NK-92 (cell line): ENCODE results near the gene GCSH.

Experiments
- DNase-seq: peaks from one replicate; lab custom pipeline; 2025; ENCODE audit not compliant: unreplicated experiment; lab: John Stamatoyannopoulos, UW

Gene GCSH

DNA sequence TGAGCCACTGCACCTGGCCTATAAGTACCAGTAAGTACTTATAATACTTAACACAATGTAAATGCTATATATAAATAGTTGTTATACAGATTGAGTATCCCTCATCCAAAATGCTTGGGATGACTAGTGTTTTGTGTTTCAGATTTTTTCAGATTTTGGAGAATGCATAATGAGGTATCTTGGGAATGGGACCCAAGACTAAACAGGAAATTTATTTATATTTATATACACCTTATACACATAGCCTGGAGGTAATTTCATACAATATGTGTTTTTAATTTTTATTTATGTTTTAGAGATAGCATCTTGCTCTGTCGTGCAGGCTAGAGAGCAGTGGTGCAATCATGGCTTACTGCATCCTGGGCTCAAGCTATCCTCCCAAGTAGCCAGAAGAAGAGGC is 9.8 kb upstream of the GCSH start:
- no peak for DNase-seq

DNA sequence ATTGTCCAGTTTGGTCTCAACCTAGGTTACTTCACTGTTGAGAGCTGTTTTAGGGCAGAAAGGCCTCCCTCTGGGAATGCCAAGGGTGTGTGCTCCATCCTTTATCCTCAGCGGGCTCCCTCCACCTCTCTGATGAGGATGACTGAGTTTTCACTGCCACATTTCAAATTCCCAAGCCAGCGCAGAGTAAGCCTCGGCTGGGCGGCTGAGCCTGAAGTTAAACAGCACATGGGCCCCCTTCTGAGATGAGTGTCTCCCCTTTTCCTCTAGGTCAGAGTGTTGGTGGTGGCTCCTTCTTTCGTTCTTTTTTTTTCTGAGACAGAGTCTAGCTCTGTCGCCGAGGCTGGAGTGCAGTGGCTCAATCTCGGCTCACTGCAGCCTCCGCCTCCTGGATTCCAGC is 5.5 kb upstream of the GCSH start:
- DNase-seq: no peak

DNA sequence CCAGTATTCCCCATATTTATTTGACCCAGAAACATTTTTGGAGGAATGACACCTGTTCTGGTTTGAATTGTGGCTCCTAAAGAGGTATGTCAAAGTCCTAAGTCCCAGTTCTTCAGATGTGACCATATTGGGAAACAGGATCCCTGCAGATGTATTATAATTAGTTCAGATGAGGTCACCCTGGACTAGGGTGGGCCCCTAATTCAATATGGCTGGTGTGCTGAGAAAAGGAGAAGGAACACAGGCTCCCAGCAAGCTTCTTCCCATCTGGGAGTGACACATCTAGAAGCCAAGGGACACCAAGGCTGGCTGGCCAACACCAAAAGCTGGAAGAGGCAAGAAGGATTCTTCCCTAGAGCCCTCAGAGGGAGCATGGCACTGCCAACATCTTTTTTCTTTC is 3.8 kb upstream of the GCSH start:
- no peak for DNase-seq

DNA sequence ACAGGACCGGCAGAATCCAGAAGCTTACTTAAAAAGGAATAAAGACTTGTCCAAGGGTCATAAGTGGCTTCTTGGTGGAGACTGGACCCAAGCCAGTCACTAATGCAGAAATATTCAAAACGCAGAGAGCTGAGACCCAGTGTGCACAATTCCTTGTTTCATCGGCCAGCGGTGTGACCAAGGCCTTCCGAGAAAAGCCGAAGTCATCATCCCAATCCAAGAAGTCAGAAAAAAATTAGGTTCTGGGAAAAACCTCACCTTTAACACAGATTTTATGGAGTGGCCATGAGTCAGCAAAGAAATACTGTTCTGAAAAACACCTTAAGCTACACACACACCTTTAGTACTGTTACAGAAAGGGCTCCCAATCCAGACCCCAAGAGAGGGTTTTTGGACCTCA is 1.0 kb upstream of the GCSH start:
- no peak for DNase-seq

DNA sequence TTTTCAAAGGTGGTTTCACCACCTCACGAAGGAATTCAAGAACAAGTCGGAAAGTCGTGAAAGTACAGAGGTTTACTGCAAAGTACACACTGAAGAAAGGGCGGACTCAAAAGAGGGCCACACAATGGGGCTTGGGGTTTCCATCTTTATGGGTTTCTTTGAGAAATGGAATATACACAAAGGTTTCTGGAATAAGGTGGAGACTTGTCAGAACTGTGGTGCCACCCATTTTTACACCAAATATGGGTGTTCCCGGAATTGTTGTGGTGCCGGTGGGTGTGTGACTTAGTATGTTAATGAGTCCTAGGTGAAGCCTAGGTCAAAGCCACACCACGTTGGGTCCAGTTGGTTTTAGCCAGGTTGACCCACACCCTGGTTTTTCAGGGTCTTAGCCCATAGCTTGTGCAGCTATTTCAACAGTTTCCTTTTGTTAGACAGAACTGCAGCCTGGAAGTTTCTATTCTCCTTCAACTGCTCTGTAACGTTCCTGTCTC is 567 bp upstream of the GCSH start:
- no peak for DNase-seq

DNA sequence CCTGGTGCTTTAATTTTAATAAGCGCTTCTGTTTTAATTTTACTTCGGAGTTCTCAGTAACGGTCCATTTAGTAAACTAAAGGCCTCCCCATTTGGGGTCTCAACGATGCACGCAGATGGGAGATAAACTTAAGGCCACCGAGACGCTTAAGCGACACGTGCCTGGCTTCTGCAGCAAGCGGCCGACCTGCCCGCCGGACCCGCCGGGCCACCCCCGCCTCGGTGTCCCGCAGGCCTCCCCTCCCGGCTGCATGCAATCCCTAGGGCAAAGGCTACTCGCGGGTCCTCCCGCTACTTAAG is 592 bp downstream of the GCSH start:
- no peak for DNase-seq

DNA sequence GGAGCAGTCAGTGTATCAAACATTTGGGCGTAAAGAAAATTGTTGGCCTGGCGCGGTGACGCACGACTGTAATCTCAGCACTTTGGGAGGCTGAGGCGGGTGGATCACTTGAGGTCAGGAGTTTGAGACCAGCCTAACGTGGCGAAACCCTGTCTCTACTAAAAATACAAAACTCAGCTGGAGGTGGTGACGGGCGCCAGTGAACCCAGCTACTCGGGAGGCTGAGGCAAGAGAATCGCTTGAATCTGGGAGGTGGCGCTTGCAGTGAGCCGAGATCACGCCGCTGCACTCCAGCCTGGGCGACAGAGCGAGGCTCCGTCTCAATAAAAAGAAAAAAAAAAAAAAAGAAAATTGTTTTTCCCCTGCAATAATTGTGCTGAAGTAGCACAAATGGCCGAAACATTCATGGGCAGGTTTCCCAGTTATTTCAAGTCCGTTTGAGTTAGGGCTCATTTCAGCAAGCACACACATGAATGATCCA is 1.4 kb downstream of the GCSH start:
- no peak for DNase-seq

DNA sequence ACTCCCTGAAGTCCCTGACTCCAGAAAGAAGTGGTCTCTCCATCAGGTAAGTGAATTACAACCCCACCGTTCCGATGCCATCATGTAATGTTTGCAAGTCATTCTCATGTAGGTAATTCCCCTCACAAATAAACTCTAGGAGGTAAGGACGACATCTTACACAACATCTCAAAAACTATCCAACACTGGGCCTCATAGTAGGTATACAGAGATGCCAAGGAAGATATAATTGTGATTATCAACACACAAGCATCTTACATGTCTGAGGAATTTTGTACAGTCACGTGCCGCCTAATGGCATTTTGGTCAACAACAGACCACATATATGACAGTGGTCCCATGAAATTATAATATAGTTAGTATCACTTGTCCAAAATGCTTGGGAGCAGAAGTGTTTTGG is 7.4 kb downstream of the GCSH start:
- DNase-seq: no peak

DNA sequence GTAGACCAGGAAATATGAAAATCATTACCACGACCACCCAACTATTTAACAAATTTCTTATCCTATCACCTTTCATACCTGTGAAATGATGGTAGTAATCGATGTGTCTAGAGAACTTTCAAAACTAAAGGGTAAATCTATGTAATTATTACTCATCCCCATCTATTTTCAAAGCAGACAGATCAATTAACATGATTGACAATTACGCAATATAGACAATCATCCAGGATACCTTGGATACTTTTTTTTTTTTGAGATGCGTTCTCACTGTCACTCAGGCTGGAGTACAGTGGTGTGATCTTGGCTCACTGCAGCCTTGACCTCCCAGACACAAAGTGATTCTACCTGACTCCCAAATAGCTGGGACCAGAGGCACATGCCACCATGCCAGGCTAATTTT is 15.2 kb downstream of the GCSH start:
- DNase-seq: no peak

DNA sequence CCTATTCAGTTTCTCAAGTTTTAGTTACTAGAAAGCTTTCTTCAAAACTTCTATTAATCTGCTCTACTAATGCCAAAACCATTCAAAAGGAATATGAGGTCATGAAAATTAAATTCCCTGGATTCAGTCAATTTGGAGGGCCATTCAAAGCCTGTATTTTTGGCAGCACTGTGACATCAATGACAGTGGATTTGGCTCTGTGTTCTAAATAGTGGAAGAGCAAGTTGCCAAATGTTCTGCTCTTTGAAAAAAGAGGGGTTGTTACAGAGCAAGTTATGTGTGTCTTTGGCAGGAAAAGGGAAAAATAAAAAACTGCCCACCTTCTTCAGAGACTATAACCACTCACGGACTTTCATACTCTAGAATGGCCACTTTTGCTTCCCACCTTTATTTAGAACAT is 16.0 kb downstream of the GCSH start:
- DNase-seq: no peak

DNA sequence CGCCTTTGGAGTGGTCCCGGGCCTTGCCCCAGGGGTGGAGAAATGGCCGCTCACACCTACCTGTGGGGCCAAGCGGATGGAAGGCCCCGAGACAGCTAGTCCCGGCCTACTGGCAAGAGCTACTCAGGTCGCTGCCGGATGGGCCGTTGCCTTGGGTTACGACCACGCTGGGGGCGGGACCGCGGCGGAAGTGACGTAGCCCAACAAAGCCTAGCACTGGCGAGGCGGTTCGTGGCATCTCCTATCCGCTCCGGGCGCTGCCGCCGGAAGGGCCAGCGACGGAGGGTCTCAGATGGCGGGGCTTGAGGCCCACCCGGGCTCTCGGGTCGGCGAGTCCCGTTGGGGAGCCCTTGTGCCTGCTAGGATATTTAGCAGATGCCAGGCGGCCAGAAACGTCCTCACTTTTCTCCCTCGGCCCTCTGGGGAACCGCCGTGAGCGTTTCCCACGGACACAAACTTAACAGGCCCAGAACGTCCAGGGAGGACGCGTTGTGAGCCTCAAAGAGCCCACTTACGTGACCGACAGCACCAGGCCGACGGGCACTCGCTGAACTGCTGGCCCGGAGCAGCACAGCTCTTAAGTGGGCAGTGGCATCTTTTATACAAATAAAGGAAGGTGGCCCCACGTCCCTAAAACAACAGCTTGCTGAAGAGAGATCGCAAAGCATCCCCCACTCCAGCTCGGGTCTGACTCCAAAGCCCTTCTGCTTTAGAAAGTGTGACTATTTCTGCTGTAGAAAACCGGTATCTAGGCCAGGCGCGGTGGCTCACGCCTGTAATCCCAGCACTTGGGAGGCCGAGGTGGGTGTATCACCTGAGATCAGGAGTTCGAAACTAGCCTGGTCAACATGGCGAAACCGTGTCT is 18.9 kb downstream of the GCSH start, which contains the start of gene C16orf46:
TSS of gene C16orf46 (minus strand) at position 163 of the 865 bp plus-strand sequence. CDS start 13,283 bp downstream, outside the sequence.
- DNase-seq: peak; percentile 37

DNA sequence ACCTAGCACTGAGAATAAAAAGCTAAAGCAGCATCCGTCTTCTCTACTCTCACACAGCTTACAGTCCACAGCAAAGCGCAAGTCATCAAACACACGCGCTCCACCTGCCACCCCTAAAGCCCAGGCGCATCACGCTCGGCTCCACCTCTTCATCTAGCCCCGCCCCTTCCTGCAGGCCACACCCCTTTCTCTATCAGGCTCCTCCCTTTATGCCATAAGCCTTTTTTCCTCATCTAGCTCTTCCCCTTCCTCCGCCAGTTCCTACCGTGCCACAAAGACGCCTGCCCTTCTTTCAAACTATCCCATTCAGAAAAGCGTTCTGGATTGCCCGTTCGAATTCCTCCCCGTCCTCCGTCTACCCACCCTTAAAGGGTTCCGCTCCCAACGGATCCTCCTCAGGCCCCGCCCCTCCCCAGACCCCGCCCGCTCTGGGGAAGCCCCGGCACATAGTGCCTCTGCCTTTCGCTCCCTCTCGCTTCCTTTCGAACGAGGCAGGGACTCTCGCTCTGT is 19.6 kb downstream of the GCSH start:
- DNase-seq: peak; percentile 52

DNA sequence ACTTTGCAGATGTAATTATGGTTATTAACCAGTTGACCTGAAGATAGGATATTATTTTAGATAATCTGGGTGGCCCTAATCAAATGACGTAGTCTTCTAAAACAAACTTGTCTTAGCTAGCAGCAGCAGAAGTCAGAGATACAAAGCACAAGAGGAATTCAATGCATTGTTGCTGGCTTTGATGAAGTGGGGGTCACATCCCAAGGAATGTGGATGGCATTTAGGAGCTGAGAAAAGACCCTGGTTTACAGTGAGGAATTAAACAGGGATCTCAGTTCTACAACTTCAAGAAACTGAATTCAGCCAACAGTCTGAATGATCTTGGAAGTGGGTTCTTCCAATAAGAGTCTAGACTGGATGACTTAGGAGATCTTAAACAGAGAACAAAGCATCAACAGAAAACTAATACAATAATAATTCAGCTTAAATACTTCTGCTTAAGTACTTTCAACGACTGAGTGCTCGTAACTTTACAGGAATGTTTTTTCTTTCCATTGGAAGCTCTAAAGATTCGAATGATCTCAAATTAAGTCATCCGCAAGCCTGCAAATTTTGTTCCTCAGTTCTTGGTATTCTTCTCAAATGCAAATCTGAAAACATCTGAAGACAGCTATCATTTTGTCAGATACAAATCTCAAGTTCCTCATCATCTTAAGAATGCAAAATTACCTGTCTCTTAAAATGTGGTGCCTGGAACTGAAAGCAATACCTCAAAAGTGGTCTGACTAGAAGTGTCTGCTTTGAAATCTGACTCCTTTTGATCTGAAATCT is 22.4 kb downstream of the GCSH start:
- DNase-seq: no peak

DNA sequence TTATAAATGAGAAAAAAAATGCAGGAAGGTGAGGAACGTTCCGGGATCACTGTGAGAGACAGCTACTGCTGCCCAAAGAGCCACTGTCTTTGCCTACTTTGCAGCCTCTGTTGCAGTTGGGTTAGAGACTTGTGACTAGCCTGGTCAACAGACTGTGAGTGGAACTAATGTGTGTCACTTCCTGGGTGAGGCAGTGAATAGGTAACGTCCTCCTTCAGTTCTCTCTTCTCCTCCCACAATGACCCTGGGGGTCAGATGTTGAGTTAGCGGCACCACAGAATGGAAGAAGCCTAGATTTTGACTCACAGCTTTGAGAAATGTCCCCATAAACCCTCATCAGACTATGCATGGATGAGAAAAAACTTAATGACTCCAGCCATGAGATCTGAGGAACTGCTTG is 24.4 kb downstream of the GCSH start:
- DNase-seq: no peak

DNA sequence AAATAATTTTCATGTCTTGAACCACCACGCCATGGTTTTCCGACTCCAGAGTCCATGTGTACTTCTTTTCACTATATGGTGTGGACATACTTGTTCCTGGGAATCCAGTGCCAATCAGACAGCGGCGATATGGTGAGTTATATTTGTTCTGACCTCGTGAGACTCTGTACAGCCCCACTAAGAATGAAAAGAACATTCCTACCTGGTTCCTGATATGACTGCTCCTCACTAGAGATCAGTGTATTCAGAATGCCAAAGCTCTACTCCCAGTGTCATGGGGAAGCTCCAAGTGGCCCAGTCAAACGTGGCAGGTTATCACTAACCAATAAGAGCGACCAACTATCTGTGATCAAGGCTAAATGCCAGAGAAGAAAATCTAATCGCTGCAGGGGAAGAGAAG is 25.2 kb downstream of the GCSH start:
- no peak for DNase-seq

DNA sequence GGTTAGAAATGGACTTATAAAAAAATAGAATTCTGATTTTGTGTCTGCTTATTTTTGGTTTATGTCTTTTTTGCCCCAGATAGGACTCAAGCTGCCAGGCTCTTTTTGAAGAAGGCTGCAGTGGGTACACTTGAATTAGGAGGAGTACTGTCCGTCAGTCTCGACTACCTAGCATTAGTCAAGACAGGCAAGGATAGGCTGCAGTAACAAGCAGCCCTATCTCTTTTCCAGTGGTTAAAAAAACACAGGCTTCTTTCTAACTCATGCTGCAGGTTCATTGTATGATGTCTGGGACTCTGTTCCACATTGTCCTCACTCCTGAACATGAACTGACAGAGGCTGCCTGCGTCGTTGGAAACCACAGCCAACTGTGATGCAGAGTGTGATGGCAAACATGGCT is 27.1 kb downstream of the GCSH start:
- DNase-seq: no peak

DNA sequence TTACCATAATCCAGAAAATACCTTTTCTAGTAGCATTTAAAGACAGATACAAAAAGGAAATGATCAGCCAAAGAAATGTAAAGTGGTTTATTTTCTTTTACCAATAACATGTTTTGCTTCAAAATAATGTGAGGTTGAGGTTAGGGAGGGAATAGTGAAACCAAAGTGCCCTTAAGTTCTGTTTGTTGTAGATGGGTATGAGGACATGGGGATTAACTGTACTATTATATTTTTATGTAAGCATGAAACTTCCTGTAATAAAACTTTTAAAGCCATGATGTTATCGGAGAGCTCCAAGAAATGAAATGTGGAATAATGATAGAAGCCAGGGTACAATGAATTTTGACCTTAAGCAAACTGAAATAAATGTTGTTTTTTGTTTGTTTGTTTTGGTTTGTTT is 29.0 kb downstream of the GCSH start:
- no peak for DNase-seq

DNA sequence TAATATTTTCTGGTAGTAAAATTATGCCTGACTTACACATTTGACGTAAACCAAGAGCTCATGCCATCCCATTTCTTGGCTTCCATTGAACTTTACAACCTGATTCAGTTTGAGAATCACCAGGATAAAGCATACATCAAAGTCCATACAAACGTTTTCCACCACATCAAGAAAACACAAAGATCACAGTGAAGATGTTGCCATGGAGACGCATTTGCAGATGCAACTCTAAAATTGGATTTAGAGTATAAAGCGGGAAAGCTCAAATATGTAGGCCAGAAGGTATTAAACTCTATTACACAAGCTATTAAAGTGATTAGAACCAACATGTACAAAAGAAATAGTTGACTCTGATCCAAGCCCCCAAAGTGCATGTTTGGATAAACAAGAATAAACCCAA is 29.5 kb downstream of the GCSH start:
- DNase-seq: no peak

DNA sequence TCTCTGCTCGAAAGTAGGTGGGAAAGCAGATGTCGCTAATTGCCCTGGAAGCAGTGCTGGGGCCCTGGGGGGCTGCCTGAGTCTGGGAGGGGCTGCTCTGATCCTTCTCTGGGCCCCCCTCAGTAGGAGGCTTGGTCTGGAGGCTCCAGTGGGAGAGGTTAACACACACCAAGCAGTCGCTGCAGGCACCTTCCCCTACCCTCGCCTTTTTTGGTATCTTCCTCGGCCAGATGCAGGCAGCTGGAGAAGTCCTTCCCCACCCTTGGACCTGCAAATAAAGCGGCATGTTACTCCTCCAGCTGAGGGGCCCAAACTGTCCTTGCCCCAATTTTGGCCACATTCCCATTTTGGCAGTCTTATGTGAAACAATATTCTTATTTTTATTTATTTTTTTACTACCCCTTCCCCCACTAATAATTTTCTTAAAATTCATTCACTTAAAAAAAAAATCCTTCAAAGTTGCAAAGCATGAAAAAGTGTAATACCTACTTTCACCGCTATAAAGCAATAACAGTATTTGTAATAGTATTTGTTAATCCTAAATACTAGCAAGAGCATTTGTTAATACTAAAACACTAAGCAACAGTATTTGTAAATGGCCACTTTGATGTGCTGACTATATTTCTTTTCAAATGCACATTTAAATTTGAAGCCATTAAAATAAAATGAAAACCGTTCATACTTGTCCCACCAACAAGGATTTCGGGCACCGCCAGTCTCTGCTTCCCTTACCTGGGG is 34.2 kb downstream of the GCSH start:
- DNase-seq: no peak

DNA sequence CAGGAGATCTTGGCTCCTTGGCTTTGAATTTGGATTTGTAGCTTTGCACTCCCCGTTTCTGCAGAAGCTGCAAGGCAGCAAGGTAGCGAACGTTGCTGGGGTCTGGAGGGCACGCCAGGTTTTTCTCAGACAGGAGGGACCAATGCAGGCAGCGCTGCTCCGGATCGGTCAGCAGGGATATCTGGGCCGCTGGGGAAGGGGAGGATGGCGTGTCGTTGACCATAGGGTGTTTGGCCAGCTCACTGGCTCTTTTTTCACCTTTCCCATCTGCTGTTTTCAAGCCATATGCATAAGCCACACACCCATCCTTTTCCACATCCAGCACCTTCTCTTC is 34.9 kb downstream of the GCSH start:
- DNase-seq: no peak

DNA sequence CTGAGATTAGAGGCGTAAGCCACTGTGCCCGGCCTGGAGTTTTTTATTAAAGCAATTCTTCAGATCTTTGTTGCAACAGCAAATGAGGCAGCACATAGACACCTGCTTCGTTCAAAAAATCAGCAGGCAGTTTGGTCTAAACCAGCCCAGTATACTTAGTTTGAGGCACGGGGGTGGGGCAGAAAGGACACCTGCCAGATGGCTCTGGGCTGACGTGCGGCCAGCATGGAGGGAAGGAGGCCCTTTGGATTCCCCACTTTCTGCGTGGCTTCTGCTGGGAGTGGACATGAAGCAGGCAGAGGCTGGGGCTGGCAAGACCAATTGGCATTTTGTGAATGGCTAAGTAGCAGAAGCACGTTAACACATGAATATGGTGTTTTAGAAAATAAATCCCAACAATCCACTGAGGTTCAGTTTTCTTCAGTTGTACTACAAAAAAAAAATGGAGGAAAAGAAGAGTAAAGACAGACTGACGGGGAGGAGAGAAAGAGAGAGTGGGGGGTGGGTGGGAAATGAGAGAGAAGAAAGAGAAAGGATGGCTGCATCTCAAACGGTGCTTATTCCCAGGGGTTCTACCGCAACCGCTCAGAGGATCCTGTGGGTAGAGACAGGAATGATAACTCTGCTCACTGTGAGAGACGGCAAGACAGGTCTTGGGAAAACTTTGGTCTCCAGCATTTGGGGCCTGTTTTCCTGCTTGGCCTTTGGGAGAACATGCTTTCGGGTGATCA is 35.5 kb downstream of the GCSH start:
- DNase-seq: no peak
